22Rv1 (cell line): Measurements from ENCODE around the gene PSMC3.
A peak's percentile ranks its signal among the peaks of the same experiment; 100 is the strongest.

Experiments used
- CTCF ChIP-seq: fragments of 450-650 bp; IDR thresholded peaks from 2 replicates; pipeline ENCODE4 v1.5.1; 2017; ENCODE audit warnings: mild to moderate bottlenecking
- ZFX ChIP-seq: fragments of 450-650 bp; IDR thresholded peaks from 2 replicates; pipeline ENCODE4 v1.6.1; 2017; ENCODE audit warnings: antibody characterized with exemption, borderline replicate concordance

GRCh38 chr11:47411884-47412746 lies 14.1 kb downstream of the PSMC3 start:
- TF ChIP-seq CTCF = peak; percentile 94
- no peak for TF ChIP-seq ZFX
